Stomach (tissue), 9 donors: ENCODE data around the gene STYXL2. TPM values are rescaled to one million over a fixed set of nuclear protein-coding genes. Genes with fewer than 3 reads are reported as not detected.
A peak's percentile ranks its signal among the peaks of the same experiment; 100 is the strongest.

Experiments
- DNase-seq, 2 donors: peaks; one replicate each; pipeline versions ENCODE4 v3.0.0 to v3.0.0-alpha.2; 2013 to 2019
- H3K27ac ChIP-seq, 5 donors: fragments of 200-600 bp in 4 of 5; sonication (generic) in 4 of 5; one replicate each; pipeline ENCODE4 v1.5.1; 2013 to 2019; ENCODE audit warnings: mild to moderate bottlenecking in 1 of 5, moderate library complexity in 1 of 5
- H3K27me3 ChIP-seq, 3 donors: fragments of 200-600 bp; sonication (generic); one replicate each; pipeline ENCODE4 v1.5.1; 2017 to 2019; ENCODE audit warnings: mixed run types in 1 of 3
- H3K36me3 ChIP-seq, 4 donors: fragments of 200-600 bp; sonication (generic); 1 replicate in 3 of 4; 2 replicates in 1 of 4; pipeline ENCODE4 v1.5.1; 2016 to 2019
- H3K4me1 ChIP-seq, 4 donors: fragments of 200-600 bp; sonication (generic); one replicate each; pipeline ENCODE4 v1.5.1; 2016 to 2019
- H3K4me3 ChIP-seq, 4 donors: fragments of 200-600 bp; sonication (generic) in 3 of 4; one replicate each; pipeline ENCODE4 v1.5.1; 2016 to 2019; ENCODE audit warnings: mild to moderate bottlenecking in 1 of 4
- H3K9me3 ChIP-seq, 4 donors: fragments of 200-600 bp; sonication (generic); one replicate each; pipeline ENCODE4 v1.5.1; 2016 to 2019
- CTCF ChIP-seq, 7 experiments: fragments of 450-650 bp in 4 of 7; fragments of 200-600 bp in 3 of 7; sonication (generic) in 3 of 7; IDR thresholded peaks; one replicate each; pipeline ENCODE4 v1.5.1; 2016 to 2019; ENCODE audit warnings: antibody characterized with exemption in 7 of 7, control low read depth in 2 of 7, mild to moderate bottlenecking in 1 of 7
- EP300 ChIP-seq: sonication (generic); formaldehyde crosslinking; IDR thresholded peaks from one replicate; pipeline ENCODE4 v1.6.1; 2017; ENCODE audit warnings: antibody characterized with exemption
- POLR2A ChIP-seq, 4 donors: fragments of 450-650 bp; IDR thresholded peaks; one replicate each; pipeline ENCODE4 v1.6.1; 2016; ENCODE audit warnings: antibody characterized with exemption in 4 of 4, control low read depth in 2 of 4, mild to moderate bottlenecking in 1 of 4, moderate library complexity in 1 of 4
- POLR2AphosphoS5 ChIP-seq, 3 donors: sonication (generic); formaldehyde crosslinking; IDR thresholded peaks; one replicate each; pipeline ENCODE4 v1.6.1; 2016; ENCODE audit warnings: antibody characterized with exemption in 3 of 3
- WGBS, 5 donors: extraction: QIAGEN DNeasy Blood & Tissue Kit in 3 of 5; methylation state at CpG; one replicate each; pipeline versions ENCODE4 v1.1.5 to v1.1.7; 2013 to 2018; 5-methylcytosine and 5-hydroxymethylcytosine counted together
- intact Hi-C: fragments of 100-400 bp; cut with DNase I; formaldehyde crosslinking; loops from one replicate; pipeline ENCODE4 v1.15.1; 2023; ENCODE audit warnings: low total_unique reads
- polyA plus RNA-seq, 3 donors: library from polyadenylated mRNA; stranded (reverse); fragments of 200-250 nt; gene quantifications; one replicate each; pipeline ENCODE4 v1.2.3, GENCODE V29; 2013
- total RNA-seq, 5 donors: library from RNA; depleted of rRNA; stranded (reverse); fragments of >200 nt; gene quantifications; one replicate each; pipeline versions ENCODE4 v1.1.0 to v1.2.3, GENCODE V29; 2014 to 2016
- donor health status: healthy with polysubstance abuse.
- donor health status: Bipolar disorder and iron deficiency.
- donor health status: healthy.

STYXL2 gene
- total and polyA plus RNA-seq, 8 donors, result 0.73 TPM; not detected in 7

- DNase-seq, result no peak
- H3K27ac ChIP-seq, result peak overlapping the region in 1 of 5 donors; percentile 73
- H3K36me3 ChIP-seq, result no peaks in the 10 kb centered on the region
- H3K4me1 ChIP-seq, result peaks cover 9 to 13% (median 10%) of the 10 kb centered on the region in 4 donors
- intact Hi-C loops, result no loop called here
- no peak overlapping the region for H3K4me3 ChIP-seq
- TF ChIP-seq EP300, result no peak
- TF ChIP-seq POLR2A (IDR thresholded peaks at IDR 0.05), result no peak
- TF ChIP-seq POLR2AphosphoS5 (IDR thresholded peaks at IDR 0.05), result no peak
- no peak for TF ChIP-seq CTCF (IDR thresholded peaks at IDR 0.05)
- peaks cover 0 to 22% (median 0%) of the 10 kb centered on the region in 3 donors for H3K27me3 ChIP-seq
- no peaks in the 10 kb centered on the region for H3K9me3 ChIP-seq
- 92 to 100% (median 95%) methylated on average over 4 of the region's 4 CpGs for WGBS, 5 donors
These were observed 28.7 kb downstream of the STYXL2 start for GRCh38 chr1:167122568-167122967.

GRCh38 chr1:167126317-167126716, 32.4 kb downstream of the STYXL2 start:
- intact Hi-C loops, result no loop called here
- TF ChIP-seq POLR2AphosphoS5 (IDR thresholded peaks at IDR 0.05), result no peak
- no peak for TF ChIP-seq EP300
- no peak for TF ChIP-seq CTCF (IDR thresholded peaks at IDR 0.05)

GRCh38 chr1:167126811-167127210, 32.9 kb downstream of the STYXL2 start:
- H3K9me3 ChIP-seq, result no peaks in the 10 kb centered on the region
- H3K27ac ChIP-seq, result no peak overlapping the region
- TF ChIP-seq POLR2A (IDR thresholded peaks at IDR 0.05) (no peak), POLR2AphosphoS5 (IDR thresholded peaks at IDR 0.05) (no peak), EP300 (no peak), CTCF (IDR thresholded peaks at IDR 0.05) (no peak)
- peaks cover 0 to 30% (median 0%) of the 10 kb centered on the region in 3 donors for H3K27me3 ChIP-seq
- peaks cover 0 to 3% (median under 1%) of the 10 kb centered on the region in 4 donors for H3K4me1 ChIP-seq
- DNase-seq, result no peak
- H3K4me3 ChIP-seq, result no peak overlapping the region
- no peaks in the 10 kb centered on the region for H3K36me3 ChIP-seq
- 87 to 93% (median 89%) methylated on average over 16 to 17 of the region's 17 CpGs for WGBS, 5 donors
- intact Hi-C loops, result no loop called here

More at GRCh38 chr1:167126317-167126716, 32.4 kb downstream of the STYXL2 start:
- peaks cover 0 to 30% (median 0%) of the 10 kb centered on the region in 3 donors for H3K27me3 ChIP-seq
- DNase-seq, result no peak
- H3K9me3 ChIP-seq, result no peaks in the 10 kb centered on the region
- H3K27ac ChIP-seq, result no peak overlapping the region
- no peak overlapping the region for H3K4me3 ChIP-seq
- WGBS, 5 donors, result 89 to 94% (median 93%) methylated on average over 26 to 28 of the region's 28 CpGs
- H3K4me1 ChIP-seq, result peaks cover 3 to 7% (median 5%) of the 10 kb centered on the region in 4 donors
- no peaks in the 10 kb centered on the region for H3K36me3 ChIP-seq

GRCh38 chr1:167127236-167127635, 33.4 kb downstream of the STYXL2 start:
- TF ChIP-seq POLR2AphosphoS5 (IDR thresholded peaks at IDR 0.05) (no peak), POLR2A (IDR thresholded peaks at IDR 0.05) (no peak), CTCF (IDR thresholded peaks at IDR 0.05) (no peak), EP300 (no peak)
- DNase-seq, result no peak
- WGBS, 5 donors, result 91 to 100% (median 97%) methylated on average over 3 to 5 of the region's 5 CpGs
- intact Hi-C loops, result no loop called here
- H3K9me3 ChIP-seq, result no peaks in the 10 kb centered on the region
- H3K27me3 ChIP-seq, result peaks cover 0 to 30% (median 0%) of the 10 kb centered on the region in 3 donors
- no peaks in the 10 kb centered on the region for H3K4me1 ChIP-seq
- no peaks in the 10 kb centered on the region for H3K36me3 ChIP-seq
- no peak overlapping the region for H3K27ac ChIP-seq
- H3K4me3 ChIP-seq, result no peak overlapping the region
